ENCODE results near the gene HTN3.
"Not testable (repeated sequence)": the region's sequence is repeated elsewhere in the genome, so short reads cannot be mapped to it uniquely, and the experiment has no call there.

The HTN3 gene

GRCh38 chr4:70028159-70028558 lies at the start of gene HTN3:
TSS of gene HTN3 (plus strand) at chr4:70028459. CDS start at chr4:70030741, 2,282 bp downstream.
- DNase-seq (ENCODE audit: low spot score): not testable (repeated sequence)

DNA sequence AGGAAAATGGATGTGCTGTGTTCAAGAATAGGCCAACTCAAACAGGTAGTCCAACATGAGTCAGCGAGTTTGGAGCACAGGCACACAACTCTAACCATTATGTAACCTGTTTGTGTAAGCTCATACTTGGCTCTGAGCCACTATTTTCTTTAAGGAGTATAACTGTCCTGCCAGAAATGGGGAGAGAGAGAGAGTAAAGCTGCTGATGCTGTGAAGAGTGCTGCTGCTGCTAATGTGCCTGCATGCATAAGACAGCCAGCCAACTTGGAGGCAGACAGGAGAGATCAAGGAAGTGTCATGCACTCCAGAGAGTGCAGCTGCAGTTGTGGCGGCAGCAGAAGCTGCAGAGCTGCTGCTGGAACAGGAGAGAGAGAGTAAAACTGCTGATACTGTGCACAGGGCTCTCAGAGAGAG lies 44.2 kb upstream of the HTN3 start:
- no peak for DNase-seq (ENCODE audit: low spot score)

GRCh38 chr4:69986663-69987062 lies 41.6 kb upstream of the HTN3 start:
- DNase-seq (ENCODE audit: low spot score): no peak

GRCh38 chr4:69991016-69991415 lies 37.2 kb upstream of the HTN3 start:
- no peak for DNase-seq (ENCODE audit: low spot score)

DNA sequence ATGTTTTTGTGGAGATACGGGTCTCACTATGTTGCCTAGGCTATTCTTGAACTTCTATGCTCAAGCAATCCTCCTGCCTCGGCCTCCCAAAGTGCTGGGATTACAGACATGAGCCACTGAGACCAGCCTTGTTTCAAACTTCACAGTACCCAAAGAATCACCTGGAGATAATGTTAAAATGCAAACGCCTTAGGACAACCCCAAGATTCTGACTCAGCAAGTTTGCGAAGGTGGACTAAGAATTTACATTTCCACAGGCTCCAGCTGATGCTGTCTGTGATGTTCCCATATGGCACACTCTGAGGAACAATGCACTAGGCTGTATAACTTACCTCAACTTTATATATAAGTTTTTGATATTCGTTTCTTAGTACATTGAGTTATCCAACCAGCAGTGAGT lies 33.5 kb upstream of the HTN3 start:
- no peak for DNase-seq (ENCODE audit: low spot score)

DNA sequence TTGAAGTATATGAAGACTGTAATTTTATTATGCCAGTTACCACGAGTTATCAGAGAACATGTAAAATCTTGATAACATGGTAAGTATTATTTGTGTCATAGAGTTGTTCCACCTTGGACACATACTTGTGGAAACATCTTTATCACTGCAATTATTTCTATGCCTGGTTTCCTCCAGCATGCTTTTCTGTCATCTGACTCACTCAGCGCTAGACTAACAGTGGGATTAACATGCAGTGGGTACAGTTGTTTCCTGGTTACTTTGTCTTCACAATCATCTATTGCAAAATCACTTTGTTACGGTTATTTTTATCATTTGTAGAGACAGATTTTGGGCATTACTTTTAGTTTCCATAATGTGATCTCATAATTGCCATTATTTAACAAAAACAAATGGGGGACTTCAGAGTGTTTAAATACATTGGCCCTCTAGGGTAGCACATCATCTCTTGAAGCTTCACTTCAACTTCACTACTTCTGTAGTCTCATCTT lies 32.7 kb upstream of the HTN3 start, which contains the start of gene STATH:
TSS of gene STATH (plus strand) at position 441 of the 491 bp plus-strand sequence. CDS start 2,472 bp downstream, outside the sequence.
- no peak for DNase-seq (ENCODE audit: low spot score)

- DNase-seq (ENCODE audit: low spot score): no peak
Observed at GRCh38 chr4:69999420-69999819, 28.8 kb upstream of the HTN3 start.

- no peak for DNase-seq (ENCODE audit: low spot score)
Observed at GRCh38 chr4:70000711-70001110, 27.5 kb upstream of the HTN3 start.

GRCh38 chr4:70002507-70002906 lies 25.8 kb upstream of the HTN3 start:
- no peak for DNase-seq (ENCODE audit: low spot score)

GRCh38 chr4:70008771-70009170 lies 19.5 kb upstream of the HTN3 start:
- DNase-seq (ENCODE audit: low spot score): no peak

- DNase-seq (ENCODE audit: low spot score): not testable (repeated sequence)
Observed at GRCh38 chr4:70019006-70019405, 9.3 kb upstream of the HTN3 start.

DNA sequence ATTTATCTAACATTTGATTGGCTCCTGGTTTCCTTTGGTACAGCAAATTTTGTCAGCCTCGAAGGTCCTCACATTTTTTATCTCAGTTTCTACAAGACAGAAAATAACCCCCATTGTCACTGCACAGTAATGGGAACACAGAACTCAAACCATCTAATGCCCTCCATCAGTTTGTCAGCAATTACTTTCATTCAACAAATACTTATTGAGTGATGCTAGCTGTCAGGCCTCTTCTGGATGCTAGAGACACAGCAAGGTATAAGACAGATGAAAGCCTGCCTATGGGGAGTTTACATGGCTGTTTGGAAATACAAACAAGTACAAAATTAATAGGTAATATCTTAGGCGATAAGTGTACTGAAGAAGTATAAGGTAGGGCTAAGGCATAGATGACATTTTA lies 5.0 kb upstream of the HTN3 start:
- DNase-seq (ENCODE audit: low spot score): no peak

DNA sequence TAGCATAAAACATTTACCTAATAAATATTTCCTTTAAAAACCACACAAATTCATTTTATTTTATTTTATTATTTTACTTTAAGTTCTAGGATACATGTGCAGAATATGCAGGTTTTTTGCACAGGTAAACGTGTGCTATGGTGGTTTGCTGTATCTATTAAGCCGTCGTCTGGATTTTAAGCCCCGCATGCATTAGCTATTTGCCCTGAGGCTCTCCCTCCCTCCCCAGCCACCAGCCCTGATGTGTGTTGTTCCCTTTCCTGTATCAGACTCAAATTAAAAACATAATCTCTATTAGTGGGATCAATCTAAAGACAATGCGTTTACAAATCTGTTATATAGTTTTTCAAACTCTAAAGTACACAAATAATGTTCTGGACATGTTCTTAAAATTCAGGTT lies 1.2 kb upstream of the HTN3 start:
- DNase-seq (ENCODE audit: low spot score): no peak

DNA sequence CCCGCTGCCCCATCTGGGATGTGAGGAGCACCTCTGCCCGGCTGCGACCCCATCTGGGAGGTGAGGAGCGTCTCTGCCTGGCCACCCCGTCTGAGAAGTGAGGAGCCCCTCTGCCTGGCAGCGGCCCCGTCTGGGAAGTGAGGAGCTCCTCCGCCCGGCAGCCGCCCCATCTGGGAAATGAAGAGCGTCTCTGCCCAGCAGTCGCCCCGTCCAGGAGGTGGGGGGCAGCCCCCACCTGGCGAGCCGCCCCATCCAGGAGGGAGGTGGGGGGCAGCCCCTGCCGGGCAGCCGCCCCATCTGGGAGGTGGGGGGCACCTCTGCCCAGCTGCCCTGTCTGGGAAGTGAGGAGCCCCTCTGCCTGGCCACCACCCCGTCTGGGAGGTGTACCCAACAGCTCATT lies 9.3 kb downstream of the HTN3 start:
- DNase-seq (ENCODE audit: low spot score): not testable (repeated sequence)

- DNase-seq (ENCODE audit: low spot score): not testable (repeated sequence)
Observed at GRCh38 chr4:70039928-70040327, 11.7 kb downstream of the HTN3 start.

GRCh38 chr4:70041652-70042286 lies 13.5 kb downstream of the HTN3 start:
- DNase-seq (ENCODE audit: low spot score): no peak

DNA sequence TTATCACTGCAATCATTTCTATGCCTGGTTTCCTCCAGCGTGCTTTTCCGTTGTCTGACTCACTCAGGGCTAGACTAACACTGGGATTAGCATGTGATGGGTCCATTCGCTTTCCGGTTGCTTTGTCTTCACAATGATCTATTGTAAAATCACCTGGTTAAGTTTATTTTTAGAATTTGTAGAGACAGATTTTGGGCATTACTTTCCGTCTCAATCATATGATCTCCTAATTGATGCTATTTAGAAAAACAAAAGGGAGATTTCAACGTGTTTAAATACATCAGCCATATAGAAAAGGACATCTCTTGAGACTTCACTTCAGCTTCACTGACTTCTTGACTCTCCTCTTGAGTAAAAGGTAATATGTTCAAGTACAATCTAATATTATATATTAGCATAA lies 21.9 kb downstream of the HTN3 start, which contains the start of gene HTN1:
TSS of gene HTN1 (plus strand) at position 301 of the 400 bp plus-strand sequence. CDS start 2,639 bp downstream, outside the sequence.
- not testable (repeated sequence) for DNase-seq (ENCODE audit: low spot score)

DNA sequence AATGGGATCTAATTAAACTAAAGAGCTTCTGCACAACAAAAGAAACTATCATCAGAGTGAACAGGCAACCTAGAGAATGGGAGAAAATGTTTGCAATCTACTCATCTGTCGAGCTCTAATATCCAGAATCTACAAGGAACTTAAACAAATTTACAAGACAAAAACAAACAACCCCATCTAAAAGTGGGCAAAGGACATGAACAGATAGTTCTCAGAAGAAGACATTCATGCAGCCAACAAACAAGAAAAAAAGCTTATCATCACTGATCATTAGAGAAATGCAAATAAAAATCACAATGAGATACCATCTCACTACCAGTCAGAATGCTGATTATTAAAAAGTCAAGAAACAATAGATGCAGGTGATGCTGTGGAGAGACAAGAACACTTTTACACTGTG lies 28.3 kb downstream of the HTN3 start:
- not testable (repeated sequence) for DNase-seq (ENCODE audit: low spot score)

GRCh38 chr4:70057651-70058050 lies 29.4 kb downstream of the HTN3 start:
- DNase-seq (ENCODE audit: low spot score): no peak

DNA sequence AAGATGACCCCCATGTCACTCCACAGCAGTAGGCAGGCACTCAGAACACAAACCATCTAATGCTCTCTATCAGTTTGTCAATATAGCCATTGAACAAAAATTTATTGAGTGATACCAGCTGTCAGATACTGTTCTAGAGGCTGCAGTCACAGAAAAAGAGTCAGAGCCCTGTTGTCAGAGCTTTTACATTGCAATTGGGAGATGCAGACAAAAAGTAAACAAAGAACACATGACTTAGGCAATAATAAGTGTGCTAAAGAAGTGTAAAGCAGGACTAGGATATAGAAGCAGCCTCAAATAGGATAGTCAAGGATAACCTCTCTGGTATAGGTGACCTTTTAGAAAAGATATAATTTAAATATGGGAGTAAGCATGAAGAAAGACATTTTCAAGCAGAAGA lies 30.9 kb downstream of the HTN3 start:
- DNase-seq (ENCODE audit: low spot score): no peak

DNA sequence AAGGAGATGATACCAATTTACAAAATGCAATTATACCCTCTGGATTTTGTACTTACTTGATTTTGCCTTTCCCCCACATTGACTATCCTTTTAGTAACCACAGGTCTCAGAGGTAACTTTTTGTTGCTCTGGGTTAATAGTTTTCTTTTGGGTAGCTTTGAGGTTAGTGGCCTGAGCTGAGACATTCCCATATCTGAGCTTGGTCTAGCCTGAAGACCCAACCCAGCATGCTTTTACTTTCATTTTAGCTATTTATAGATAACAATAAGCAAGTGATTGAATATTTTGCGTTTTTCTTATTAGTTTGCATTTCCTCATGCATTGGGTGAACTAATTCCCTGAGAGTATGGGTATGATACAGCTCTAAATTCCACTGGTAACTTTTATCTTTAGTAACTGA lies 33.7 kb downstream of the HTN3 start:
- DNase-seq (ENCODE audit: low spot score): no peak

- DNase-seq (ENCODE audit: low spot score): no peak
Observed at GRCh38 chr4:70080205-70080604, 51.9 kb downstream of the HTN3 start.
